NCI-H2029 treated with DMSO at 0.1 percent for 48 hours (cell line): ENCODE measurements around the gene LRSAM1.

Experiments used
- DNase-seq: peaks from one replicate; lab custom pipeline; 2025; lab: John Stamatoyannopoulos, UW

Gene LRSAM1

GRCh38 chr9:127517620-127518019, 66.3 kb downstream of the LRSAM1 start:
- DNase-seq: no peak

GRCh38 chr9:127518091-127518856, 67.0 kb downstream of the LRSAM1 start:
- no peak for DNase-seq

GRCh38 chr9:127519301-127520166, 68.2 kb downstream of the LRSAM1 start:
- DNase-seq: no peak

GRCh38 chr9:127520941-127521918, 69.9 kb downstream of the LRSAM1 start:
- DNase-seq: no peak

GRCh38 chr9:127521919-127522304, 70.6 kb downstream of the LRSAM1 start:
- no peak for DNase-seq

GRCh38 chr9:127522727-127523126, 71.4 kb downstream of the LRSAM1 start:
- no peak for DNase-seq

- no peak for DNase-seq
Observed at GRCh38 chr9:127523312-127523851, 72.1 kb downstream of the LRSAM1 start.

- no peak for DNase-seq
Observed at GRCh38 chr9:127524373-127524772, 73.1 kb downstream of the LRSAM1 start.

- DNase-seq: no peak
Observed at GRCh38 chr9:127525401-127526188, 74.3 kb downstream of the LRSAM1 start.

- DNase-seq: no peak
Observed at GRCh38 chr9:127526655-127527559, 75.6 kb downstream of the LRSAM1 start.

GRCh38 chr9:127527560-127528268, 76.4 kb downstream of the LRSAM1 start:
- DNase-seq: no peak

- DNase-seq: no peak
Observed at GRCh38 chr9:127528422-127529251, 77.3 kb downstream of the LRSAM1 start.

GRCh38 chr9:127529671-127530070, 78.4 kb downstream of the LRSAM1 start:
- DNase-seq: no peak

GRCh38 chr9:127530206-127530941, 79.1 kb downstream of the LRSAM1 start:
- no peak for DNase-seq

- no peak for DNase-seq
Observed at GRCh38 chr9:127531676-127532075, 80.4 kb downstream of the LRSAM1 start.

GRCh38 chr9:127534250-127534906, 83.1 kb downstream of the LRSAM1 start:
- DNase-seq: no peak

GRCh38 chr9:127534931-127535330, 83.6 kb downstream of the LRSAM1 start:
- no peak for DNase-seq
